Parathyroid adenoma (tissue), 2 donors: ENCODE results near the gene CEACAM16.

Source experiments
- H2AFZ ChIP-seq: fragments of 300-600 bp; sonication (generic); one replicate; pipeline ENCODE4 v1.7.0; 2017; ENCODE audit warnings: antibody characterized with exemption, mild to moderate bottlenecking
- H3K27ac ChIP-seq: fragments of 300-600 bp; sonication (generic); one replicate; pipeline ENCODE4 v1.7.0; 2017
- H3K27me3 ChIP-seq: fragments of 300-600 bp; sonication (generic); one replicate; pipeline ENCODE4 v1.7.0; 2017; ENCODE audit warnings: low read length; ENCODE audit not compliant: control insufficient read depth, insufficient read depth
- H3K36me3 ChIP-seq: fragments of 300-600 bp; sonication (generic); one replicate; pipeline ENCODE4 v1.7.0; 2017; ENCODE audit warnings: low read length; ENCODE audit not compliant: control insufficient read depth, insufficient read depth
- H3K4me1 ChIP-seq: fragments of 300-600 bp; sonication (generic); one replicate; pipeline ENCODE4 v1.7.0; 2017; ENCODE audit warnings: control low read depth
- H3K4me2 ChIP-seq: fragments of 300-600 bp; sonication (generic); one replicate; pipeline ENCODE4 v1.7.0; 2017; ENCODE audit warnings: low read length
- H3K4me3 ChIP-seq: fragments of 300-600 bp; sonication (generic); one replicate; pipeline ENCODE4 v1.7.0; 2017; ENCODE audit warnings: low read depth, low read length
- H3K79me2 ChIP-seq: fragments of 300-600 bp; sonication (generic); one replicate; pipeline ENCODE4 v1.7.0; 2017; ENCODE audit warnings: control low read depth
- H3K9ac ChIP-seq: fragments of 300-600 bp; sonication (generic); one replicate; pipeline ENCODE4 v1.7.0; 2017; ENCODE audit warnings: mild to moderate bottlenecking
- H3K9me3 ChIP-seq: fragments of 300-600 bp; sonication (generic); one replicate; pipeline ENCODE4 v1.7.0; 2017; ENCODE audit warnings: low read length; ENCODE audit not compliant: control insufficient read depth
- TF ChIP-seq, protein P1 (sequence below): fragments of 300-600 bp; sonication (generic); IDR thresholded peaks from one replicate; pipeline ENCODE4 v1.7.0; 2017; ENCODE audit warnings: antibody characterized with exemption, mild to moderate bottlenecking
- donor health status: primary hyperparathyroidism.

CEACAM16 gene

DNA sequence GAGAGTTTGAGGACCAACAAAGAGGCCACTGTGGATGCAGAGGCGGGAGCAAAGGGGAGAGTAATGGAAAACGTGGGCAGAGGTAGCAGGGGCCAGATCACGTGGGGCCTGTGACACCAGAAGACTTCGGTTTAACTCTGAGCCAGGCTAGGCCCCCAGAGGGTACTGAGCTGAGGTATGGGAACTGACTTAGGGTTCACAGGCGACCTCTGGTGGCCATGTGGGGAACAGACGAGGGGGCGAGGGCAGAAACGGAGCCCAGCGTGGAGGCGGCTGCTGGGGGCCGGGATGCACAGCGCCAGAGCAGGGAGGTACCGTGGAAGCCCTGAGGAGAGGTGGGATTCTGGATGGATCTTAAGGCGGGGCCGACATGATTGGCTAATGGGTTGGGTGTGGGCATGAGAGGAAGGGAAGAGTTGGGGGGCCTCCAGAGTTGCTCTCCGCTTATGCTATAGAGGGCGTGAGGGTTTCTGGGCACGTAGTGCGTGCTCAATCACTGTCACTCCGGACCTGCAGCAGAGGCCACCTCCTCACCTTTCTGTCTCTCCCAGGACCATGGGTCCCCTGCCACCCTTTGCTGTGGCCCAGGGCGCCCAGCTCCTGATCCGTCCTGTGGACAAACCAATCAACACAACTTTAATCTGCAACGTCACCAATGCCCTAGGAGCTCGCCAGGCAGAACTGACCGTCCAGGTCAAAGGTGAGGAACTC, 41.6 kb upstream of the CEACAM16 start:
- no peak overlapping the region for H3K27ac ChIP-seq
- H3K27me3 ChIP-seq: no peaks in the 10 kb centered on the region
- no peak overlapping the region for H3K9ac ChIP-seq
- TF ChIP-seq, protein P1, sequence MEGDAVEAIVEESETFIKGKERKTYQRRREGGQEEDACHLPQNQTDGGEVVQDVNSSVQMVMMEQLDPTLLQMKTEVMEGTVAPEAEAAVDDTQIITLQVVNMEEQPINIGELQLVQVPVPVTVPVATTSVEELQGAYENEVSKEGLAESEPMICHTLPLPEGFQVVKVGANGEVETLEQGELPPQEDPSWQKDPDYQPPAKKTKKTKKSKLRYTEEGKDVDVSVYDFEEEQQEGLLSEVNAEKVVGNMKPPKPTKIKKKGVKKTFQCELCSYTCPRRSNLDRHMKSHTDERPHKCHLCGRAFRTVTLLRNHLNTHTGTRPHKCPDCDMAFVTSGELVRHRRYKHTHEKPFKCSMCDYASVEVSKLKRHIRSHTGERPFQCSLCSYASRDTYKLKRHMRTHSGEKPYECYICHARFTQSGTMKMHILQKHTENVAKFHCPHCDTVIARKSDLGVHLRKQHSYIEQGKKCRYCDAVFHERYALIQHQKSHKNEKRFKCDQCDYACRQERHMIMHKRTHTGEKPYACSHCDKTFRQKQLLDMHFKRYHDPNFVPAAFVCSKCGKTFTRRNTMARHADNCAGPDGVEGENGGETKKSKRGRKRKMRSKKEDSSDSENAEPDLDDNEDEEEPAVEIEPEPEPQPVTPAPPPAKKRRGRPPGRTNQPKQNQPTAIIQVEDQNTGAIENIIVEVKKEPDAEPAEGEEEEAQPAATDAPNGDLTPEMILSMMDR: peak; percentile 88
- H3K4me3 ChIP-seq: no peak overlapping the region
- H3K4me1 ChIP-seq: no peaks in the 10 kb centered on the region
- H3K79me2 ChIP-seq: no peaks in the 10 kb centered on the region
- no peak overlapping the region for H3K4me2 ChIP-seq
- H3K9me3 ChIP-seq: no peaks in the 10 kb centered on the region
- H3K36me3 ChIP-seq: no peaks in the 10 kb centered on the region
- H2AFZ ChIP-seq: no peak overlapping the region

DNA sequence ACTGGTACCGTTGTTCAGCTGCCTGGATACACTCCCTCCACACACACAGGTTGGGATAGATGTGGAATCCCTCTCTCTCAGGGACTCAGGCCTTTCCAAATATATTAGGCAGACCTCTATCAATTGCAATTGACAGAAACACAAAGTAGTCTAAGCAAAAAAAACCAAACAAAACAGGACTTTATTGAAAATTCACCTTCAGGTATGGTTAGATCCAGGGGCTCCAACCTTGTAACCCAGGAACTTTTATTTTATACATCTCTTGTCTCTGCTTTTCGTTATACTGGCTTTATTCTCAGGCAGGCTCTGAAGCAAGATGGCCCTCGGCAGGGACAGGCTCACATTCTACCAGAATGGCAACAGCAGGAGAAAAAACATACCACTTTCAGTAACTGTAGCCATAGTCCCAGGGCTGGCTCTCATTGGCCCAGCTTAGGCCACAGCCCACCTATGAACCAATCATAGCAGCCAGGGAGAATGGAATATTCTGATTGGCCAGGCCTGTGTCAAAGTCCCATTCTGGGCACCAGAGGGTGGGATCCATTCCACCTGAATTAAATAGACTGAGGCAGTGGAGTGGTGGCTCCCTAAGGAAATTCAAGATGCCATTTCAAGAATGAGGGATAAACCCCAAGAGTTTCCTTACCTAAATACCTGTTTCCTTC, 40.8 kb upstream of the CEACAM16 start:
- Histone ChIP-seq H3K79me2 (no peaks in the 10 kb centered on the region), H3K27ac (no peak overlapping the region), H2AFZ (no peak overlapping the region), H3K4me3 (no peak overlapping the region), H3K27me3 (no peaks in the 10 kb centered on the region), H3K4me2 (no peak overlapping the region), H3K9ac (no peak overlapping the region), H3K4me1 (no peaks in the 10 kb centered on the region), H3K36me3 (no peaks in the 10 kb centered on the region), H3K9me3 (no peaks in the 10 kb centered on the region)
- TF ChIP-seq, protein P1: no peak

DNA sequence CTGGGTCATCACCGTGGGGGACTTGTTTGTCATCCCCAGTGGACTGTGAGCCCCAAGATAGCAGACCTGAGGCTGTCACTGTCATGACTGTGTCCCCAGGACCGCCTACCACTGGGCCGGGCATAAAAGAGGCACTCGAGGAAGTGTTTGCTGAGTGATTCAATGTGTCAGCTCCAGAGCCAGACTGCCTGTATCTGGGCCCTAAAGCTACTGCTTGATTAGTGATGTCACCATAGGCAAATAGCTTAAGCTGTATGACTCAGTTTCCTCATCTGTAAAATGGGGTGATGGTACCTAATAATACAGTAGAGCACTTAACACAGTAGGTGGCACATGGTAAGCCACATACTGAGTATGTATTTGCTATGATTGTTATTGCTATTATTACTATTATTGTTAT, 38.9 kb upstream of the CEACAM16 start:
- H3K27ac ChIP-seq: no peak overlapping the region
- TF ChIP-seq, protein P1: no peak
- no peak overlapping the region for H3K4me2 ChIP-seq
- no peaks in the 10 kb centered on the region for H3K4me1 ChIP-seq
- H2AFZ ChIP-seq: no peak overlapping the region
- no peaks in the 10 kb centered on the region for H3K27me3 ChIP-seq
- H3K9me3 ChIP-seq: no peaks in the 10 kb centered on the region
- H3K79me2 ChIP-seq: no peaks in the 10 kb centered on the region
- H3K36me3 ChIP-seq: no peaks in the 10 kb centered on the region
- H3K9ac ChIP-seq: no peak overlapping the region
- H3K4me3 ChIP-seq: no peak overlapping the region

DNA sequence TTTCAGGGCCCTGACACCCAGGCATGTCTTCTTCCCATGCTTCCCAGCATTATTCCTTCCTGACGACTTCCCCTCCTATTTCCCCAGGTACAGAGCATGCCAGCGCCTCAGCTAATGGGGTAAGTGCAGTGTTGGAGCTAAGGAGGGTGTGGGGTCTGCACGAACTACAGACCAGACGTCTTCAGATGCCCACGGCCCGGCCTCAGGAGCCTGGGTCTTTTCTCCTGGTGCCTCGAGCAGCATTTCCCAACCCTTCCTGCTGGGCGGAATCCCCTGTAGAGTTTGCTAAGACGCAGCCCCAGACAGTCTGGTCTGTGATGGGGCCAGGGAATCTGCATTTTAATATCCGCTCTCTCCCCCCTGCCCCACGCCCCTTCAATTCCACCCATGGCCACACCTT, 37.7 kb upstream of the CEACAM16 start:
- TF ChIP-seq, protein P1: no peak
- Histone ChIP-seq H3K4me2 (no peak overlapping the region), H3K27me3 (no peaks in the 10 kb centered on the region), H2AFZ (no peak overlapping the region), H3K9ac (no peak overlapping the region), H3K27ac (no peak overlapping the region), H3K36me3 (no peaks in the 10 kb centered on the region), H3K4me3 (no peak overlapping the region), H3K9me3 (no peaks in the 10 kb centered on the region), H3K79me2 (no peaks in the 10 kb centered on the region), H3K4me1 (no peaks in the 10 kb centered on the region)
